ENCODE measurements around the gene HMGN4. TPM values are rescaled to one million over a fixed set of nuclear protein-coding genes. Genes with fewer than 3 reads are reported as not detected.

Gene HMGN4
- total and polyA plus RNA-seq, 2 of the 8 experiments (the other 6 are each of a cell fraction or from before 2014, with no cell fraction given) = 23.4 to 66.4 TPM

DNA sequence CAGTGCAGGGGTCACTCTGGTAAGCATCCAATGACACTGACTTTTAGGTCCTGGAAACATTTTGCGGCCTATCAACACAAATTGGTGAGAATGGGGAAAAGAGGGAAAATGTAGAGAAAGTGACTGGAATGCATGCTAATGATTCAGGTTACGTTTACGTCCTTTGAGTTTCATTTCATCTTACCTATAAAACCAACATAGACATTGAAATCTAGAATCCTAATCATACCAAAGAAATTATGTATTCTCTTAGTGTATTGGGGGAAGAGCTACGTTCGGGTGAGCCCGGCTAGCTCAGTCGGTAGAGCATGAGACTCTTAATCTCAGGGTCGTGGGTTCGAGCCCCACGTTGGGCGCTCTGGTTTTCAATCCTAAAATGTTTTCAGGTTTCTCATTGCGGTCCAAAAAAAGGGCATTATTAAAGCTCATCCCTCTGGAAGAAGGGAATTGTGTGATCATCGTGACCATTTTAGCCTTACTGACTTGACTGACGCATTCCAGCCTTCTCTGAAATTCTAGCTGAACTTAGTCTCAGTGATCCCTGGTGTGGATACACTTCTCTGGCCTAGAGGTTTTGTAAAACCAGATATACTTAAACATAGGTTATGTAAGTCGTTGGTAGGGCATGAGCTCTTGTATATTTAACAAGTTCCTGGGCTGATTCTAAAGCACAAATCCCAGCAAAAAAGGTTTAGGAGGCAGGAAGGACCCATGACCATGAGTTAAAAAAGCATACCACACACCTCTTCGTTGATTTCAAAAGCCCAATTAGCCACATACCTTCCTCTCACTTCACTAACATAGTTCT, 18.3 kb downstream of the HMGN4 start (continued):
- TF ChIP-seq EGR1 (IDR thresholded peaks at IDR 0.05; ENCODE audit: borderline replicate concordance, low read depth, low read length) (peak; percentile 15; the same call in 1 of the 2 replicates), POU5F1 (IDR thresholded peaks at IDR 0.05; ENCODE audit: low read depth, low read length) (0 out of 2 replicates have a peak, but pooled peaks have one; percentile 59), TAF7 (optimal IDR thresholded peaks at IDR 0.05; ENCODE audit: borderline replicate concordance, low read depth, low read length) (no peak), POLR2AphosphoS5 (IDR thresholded peaks at IDR 0.05; ENCODE audit: low read depth, low read length) (no peak), CHD7 (IDR thresholded peaks at IDR 0.05; ENCODE audit: insufficient replicate concordance, low read length) (no peak), CREB1 (IDR thresholded peaks at IDR 0.05) (0 out of 2 replicates have a peak, but pooled peaks have one; percentile 21), RAD21 (IDR thresholded peaks at IDR 0.05 in 1 of 2, conservative IDR thresholded peaks at IDR 0.05 in 1 of 2; ENCODE audit: low read depth in 2 of 2, low read length in 2 of 2) (no peak), TBP (IDR thresholded peaks at IDR 0.05; ENCODE audit: low read depth, low read length) (peak; percentile 99)
- TF ChIP-seq, protein P1, sequence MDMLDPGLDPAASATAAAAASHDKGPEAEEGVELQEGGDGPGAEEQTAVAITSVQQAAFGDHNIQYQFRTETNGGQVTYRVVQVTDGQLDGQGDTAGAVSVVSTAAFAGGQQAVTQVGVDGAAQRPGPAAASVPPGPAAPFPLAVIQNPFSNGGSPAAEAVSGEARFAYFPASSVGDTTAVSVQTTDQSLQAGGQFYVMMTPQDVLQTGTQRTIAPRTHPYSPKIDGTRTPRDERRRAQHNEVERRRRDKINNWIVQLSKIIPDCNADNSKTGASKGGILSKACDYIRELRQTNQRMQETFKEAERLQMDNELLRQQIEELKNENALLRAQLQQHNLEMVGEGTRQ (IDR thresholded peaks at IDR 0.05; ENCODE audit: low read length) = no peak
